ENCODE results near the gene GLA. TPM values are rescaled to one million over a fixed set of nuclear protein-coding genes. Genes with fewer than 3 reads are reported as not detected.

The GLA gene
- total and polyA plus RNA-seq, 2 of the 13 experiments (the other 11 are each of a cell fraction or from before 2014, with no cell fraction given): 31.4 to 59.3 TPM

GRCh38 chrX:101348452-101349192 is 59.1 kb downstream of the GLA start, which contains the start of gene TIMM8A (continued):
- TF ChIP-seq ZNF331 (CRISPR knock-in tag; IDR thresholded peaks at IDR 0.05) (0 out of 2 replicates have a peak, but pooled peaks have one; percentile 23), NPAS2 (CRISPR knock-in tag; IDR thresholded peaks at IDR 0.05; ENCODE audit: borderline replicate concordance) (no peak), ZFP82 (CRISPR knock-in tag; IDR thresholded peaks at IDR 0.05; ENCODE audit: borderline replicate concordance) (no peak), HHEX (CRISPR knock-in tag; IDR thresholded peaks at IDR 0.05) (no peak), ZBTB20 (CRISPR knock-in tag; IDR thresholded peaks at IDR 0.05; ENCODE audit: borderline replicate concordance, low read depth) (no peak), ZMAT5 (CRISPR knock-in tag; IDR thresholded peaks at IDR 0.05; ENCODE audit: borderline replicate concordance, low read depth) (no peak), SMARCC2 (IDR thresholded peaks at IDR 0.05) (no peak), NR0B2 (CRISPR knock-in tag; IDR thresholded peaks at IDR 0.05) (peak; percentile 44; the same call in 1 of the 2 replicates), ZNF333 (CRISPR knock-in tag; IDR thresholded peaks at IDR 0.05; ENCODE audit: borderline replicate concordance) (no peak), FIP1L1 (IDR thresholded peaks at IDR 0.05; ENCODE audit: borderline replicate concordance, insufficient read depth, low read depth, low read length) (no peak), ZNF354B (CRISPR knock-in tag; IDR thresholded peaks at IDR 0.05) (no peak), RAD51 (IDR thresholded peaks at IDR 0.05; ENCODE audit: borderline replicate concordance) (peak; percentile 84), ATAD3A (CRISPR knock-in tag; IDR thresholded peaks at IDR 0.05) (no peak), ZFP90 (CRISPR knock-in tag; IDR thresholded peaks at IDR 0.05; ENCODE audit: borderline replicate concordance) (no peak), ZNF256 (CRISPR knock-in tag; conservative IDR thresholded peaks at IDR 0.05) (no peak), POLR2G (IDR thresholded peaks at IDR 0.05; ENCODE audit: low read depth, low read length) (peak; percentile 78), ZNF605 (CRISPR knock-in tag; IDR thresholded peaks at IDR 0.05) (no peak; the same call in 1 of the 2 replicates)
- TF ChIP-seq, protein P1, sequence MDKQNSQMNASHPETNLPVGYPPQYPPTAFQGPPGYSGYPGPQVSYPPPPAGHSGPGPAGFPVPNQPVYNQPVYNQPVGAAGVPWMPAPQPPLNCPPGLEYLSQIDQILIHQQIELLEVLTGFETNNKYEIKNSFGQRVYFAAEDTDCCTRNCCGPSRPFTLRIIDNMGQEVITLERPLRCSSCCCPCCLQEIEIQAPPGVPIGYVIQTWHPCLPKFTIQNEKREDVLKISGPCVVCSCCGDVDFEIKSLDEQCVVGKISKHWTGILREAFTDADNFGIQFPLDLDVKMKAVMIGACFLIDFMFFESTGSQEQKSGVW (CRISPR knock-in tag; IDR thresholded peaks at IDR 0.05; ENCODE audit: borderline replicate concordance): no peak
- TF ChIP-seq, protein P2, sequence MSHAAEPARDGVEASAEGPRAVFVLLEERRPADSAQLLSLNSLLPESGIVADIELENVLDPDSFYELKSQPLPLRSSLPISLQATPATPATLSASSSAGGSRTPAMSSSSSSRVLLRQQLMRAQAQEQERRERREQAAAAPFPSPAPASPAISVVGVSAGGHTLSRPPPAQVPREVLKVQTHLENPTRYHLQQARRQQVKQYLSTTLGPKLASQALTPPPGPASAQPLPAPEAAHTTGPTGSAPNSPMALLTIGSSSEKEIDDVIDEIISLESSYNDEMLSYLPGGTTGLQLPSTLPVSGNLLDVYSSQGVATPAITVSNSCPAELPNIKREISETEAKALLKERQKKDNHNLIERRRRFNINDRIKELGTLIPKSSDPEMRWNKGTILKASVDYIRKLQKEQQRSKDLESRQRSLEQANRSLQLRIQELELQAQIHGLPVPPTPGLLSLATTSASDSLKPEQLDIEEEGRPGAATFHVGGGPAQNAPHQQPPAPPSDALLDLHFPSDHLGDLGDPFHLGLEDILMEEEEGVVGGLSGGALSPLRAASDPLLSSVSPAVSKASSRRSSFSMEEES (CRISPR knock-in tag; IDR thresholded peaks at IDR 0.05): no peak; the same call in 1 of the 2 replicates
- TF ChIP-seq, protein P3, sequence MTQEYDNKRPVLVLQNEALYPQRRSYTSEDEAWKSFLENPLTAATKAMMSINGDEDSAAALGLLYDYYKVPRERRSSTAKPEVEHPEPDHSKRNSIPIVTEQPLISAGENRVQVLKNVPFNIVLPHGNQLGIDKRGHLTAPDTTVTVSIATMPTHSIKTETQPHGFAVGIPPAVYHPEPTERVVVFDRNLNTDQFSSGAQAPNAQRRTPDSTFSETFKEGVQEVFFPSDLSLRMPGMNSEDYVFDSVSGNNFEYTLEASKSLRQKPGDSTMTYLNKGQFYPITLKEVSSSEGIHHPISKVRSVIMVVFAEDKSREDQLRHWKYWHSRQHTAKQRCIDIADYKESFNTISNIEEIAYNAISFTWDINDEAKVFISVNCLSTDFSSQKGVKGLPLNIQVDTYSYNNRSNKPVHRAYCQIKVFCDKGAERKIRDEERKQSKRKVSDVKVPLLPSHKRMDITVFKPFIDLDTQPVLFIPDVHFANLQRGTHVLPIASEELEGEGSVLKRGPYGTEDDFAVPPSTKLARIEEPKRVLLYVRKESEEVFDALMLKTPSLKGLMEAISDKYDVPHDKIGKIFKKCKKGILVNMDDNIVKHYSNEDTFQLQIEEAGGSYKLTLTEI (CRISPR knock-in tag; conservative IDR thresholded peaks at IDR 0.05): no peak
- TF ChIP-seq, protein P4, sequence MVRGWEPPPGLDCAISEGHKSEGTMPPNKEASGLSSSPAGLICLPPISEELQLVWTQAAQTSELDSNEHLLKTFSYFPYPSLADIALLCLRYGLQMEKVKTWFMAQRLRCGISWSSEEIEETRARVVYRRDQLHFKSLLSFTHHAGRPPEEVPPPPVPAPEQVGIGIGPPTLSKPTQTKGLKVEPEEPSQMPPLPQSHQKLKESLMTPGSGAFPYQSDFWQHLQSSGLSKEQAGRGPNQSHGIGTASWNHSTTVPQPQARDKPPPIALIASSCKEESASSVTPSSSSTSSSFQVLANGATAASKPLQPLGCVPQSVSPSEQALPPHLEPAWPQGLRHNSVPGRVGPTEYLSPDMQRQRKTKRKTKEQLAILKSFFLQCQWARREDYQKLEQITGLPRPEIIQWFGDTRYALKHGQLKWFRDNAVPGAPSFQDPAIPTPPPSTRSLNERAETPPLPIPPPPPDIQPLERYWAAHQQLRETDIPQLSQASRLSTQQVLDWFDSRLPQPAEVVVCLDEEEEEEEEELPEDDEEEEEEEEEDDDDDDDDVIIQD (CRISPR knock-in tag; IDR thresholded peaks at IDR 0.05; ENCODE audit: low read depth): no peak

Measured in HepG2 (cell line).